Adrenal gland (tissue), 12 donors: Measurements from ENCODE around the gene CTCF. TPM values are rescaled to one million over a fixed set of nuclear protein-coding genes. Genes with fewer than 3 reads are reported as not detected.
A peak's percentile ranks its signal among the peaks of the same experiment; 100 is the strongest.

ENCODE experiments used
- DNase-seq, 7 donors: peaks; one replicate each; pipeline ENCODE4 v3.0.0-alpha.2; 2019 to 2020
- H3K27ac ChIP-seq, 5 donors: fragments of 200-600 bp; sonication (generic) in 4 of 5; 1 replicate in 3 of 5; 2 replicates in 2 of 5; pipeline versions ENCODE4 v1.5.1 to v1.8.0; 2016 to 2020; ENCODE audit warnings: mild to moderate bottlenecking in 1 of 5
- H3K27me3 ChIP-seq: fragments of 200-600 bp; 2 replicates; pipeline ENCODE4 v1.8.0; 2021
- H3K36me3 ChIP-seq, 2 donors: fragments of 200-600 bp; replicated peaks in 1 of 2; 1 replicate in 1 of 2; 2 replicates in 1 of 2; pipeline versions ENCODE4 v1.5.1 to v1.8.0; 2018 to 2022
- H3K4me1 ChIP-seq, 2 donors: fragments of 200-600 bp; replicated peaks in 1 of 2; 1 replicate in 1 of 2; 2 replicates in 1 of 2; pipeline versions ENCODE4 v1.5.1 to v1.8.0; 2018 to 2021
- H3K4me3 ChIP-seq, 4 donors: fragments of 200-600 bp; sonication (generic) in 3 of 4; one replicate each; pipeline ENCODE4 v1.5.1; 2016 to 2018
- H3K9me3 ChIP-seq, 3 donors: fragments of 200-600 bp; sonication (generic) in 1 of 3; replicated peaks in 1 of 3; 1 replicate in 2 of 3; 2 replicates in 1 of 3; pipeline versions ENCODE4 v1.5.1 to v1.8.0; 2016 to 2021
- CTCF ChIP-seq, 6 experiments: fragments of 450-650 bp in 4 of 6; fragments of 200-600 bp in 2 of 6; sonication (generic) in 1 of 6; IDR thresholded peaks; 1 replicate in 5 of 6; 2 replicates in 1 of 6; pipeline versions ENCODE4 v1.5.1 to v1.8.0; 2016 to 2021; ENCODE audit warnings: antibody characterized with exemption in 6 of 6, mild to moderate bottlenecking in 2 of 6, moderate library complexity in 1 of 6
- POLR2A ChIP-seq, 2 donors: fragments of 450-650 bp; IDR thresholded peaks; one replicate each; pipeline ENCODE4 v1.6.1; 2017; ENCODE audit warnings: antibody characterized with exemption in 2 of 2, mild to moderate bottlenecking in 2 of 2, moderate library complexity in 1 of 2
- WGBS, 4 donors: extraction: QIAGEN DNeasy Blood & Tissue Kit in 2 of 4; methylation state at CpG; one replicate each; pipeline versions ENCODE4 v1.1.5 to v1.1.7; 2013 to 2017; 5-methylcytosine and 5-hydroxymethylcytosine counted together
- intact Hi-C, 2 donors: fragments of 100-400 bp; cut with DNase I; formaldehyde crosslinking; loops; one replicate each; pipeline versions ENCODE4 v1.14.1 to v1.15.0; 2022 to 2023
- polyA plus RNA-seq, 3 donors: library from polyadenylated mRNA; stranded (reverse); fragments of 200-250 nt in 2 of 3; fragments of 350-450 nt in 1 of 3; fragmentation: Illumina TruSeq in 1 of 3; extraction: RNeasy Lipid Tissue Mini Kit (QIAGEN cat#74804) in 1 of 3; gene quantifications; one replicate each; pipeline ENCODE4 v1.2.3, GENCODE V29; 2013 to 2014
- total RNA-seq, 9 donors: library from RNA; depleted of rRNA in 4 of 9; stranded (reverse); fragments of >200 nt in 4 of 9; fragments of 120-200 nt in 1 of 9; fragmentation: NEBNext Ultra II Directional in 1 of 9; extraction: Animal tissue kit (Norgen Biotek cat#: 25700) in 1 of 9; gene quantifications; one replicate each; pipeline versions ENCODE4 v1.1.0 to v1.2.4, GENCODE V29; 2013 to 2023
- donor health status: healthy with polysubstance abuse.
- donor health status: Bipolar disorder and iron deficiency.
- donor health status: DM: yes; HTN: yes; CAD: no.
- donor health status: DM: no; HTN: no; CAD: no.
- donor health status: DM: no; HTN: no; CAD: no.
- donor health status: DM: yes; HTN: yes; CAD: no.

The CTCF gene
- total and polyA plus RNA-seq, 12 donors, result 18.4 to 53.5 (median 29.9) TPM

- TF ChIP-seq POLR2A (IDR thresholded peaks at IDR 0.05) (no peak), CTCF (IDR thresholded peaks at IDR 0.05) (no peak)
- Histone ChIP-seq H3K27me3 (no peaks in the 10 kb centered on the region), H3K9me3 (no peaks in the 10 kb centered on the region), H3K4me3 (peak overlapping the region in 3 of 4 donors; percentile 65 to 86 (median 73)), H3K36me3 (peaks cover 0 to 10% of the 10 kb centered on the region in 2 donors), H3K4me1 (peaks cover 10 to 29% of the 10 kb centered on the region in 2 donors), H3K27ac (peak overlapping the region in 3 of 5 donors; percentile 85 to 91 (median 87))
- peak in 6 of 7 donors; percentile 54 to 71 (median 64) for DNase-seq
- 0 to 4% (median 1%) methylated on average over 9 to 46 of the region's 46 CpGs for WGBS, 4 donors
- intact Hi-C loops, result loop anchor here in 1 of 2 donors (5.0 kb wide), 1 partner anchor 136 kb away; no protein-coding TSS in a partner anchor
Observed at GRCh38 chr16:67666032-67666551, 103.8 kb downstream of the CTCF start.

- H3K4me3 ChIP-seq, result peak within 1 kb of the TSS; percentile 53 to 86 (median 69)
- peak within 1 kb of the TSS; percentile 77 to 91 (median 85) for H3K27ac ChIP-seq
- peak; percentile 82 to 91 (median 86) for DNase-seq
- intact Hi-C loops, result loop anchor here in 1 of 2 donors (5.0 kb wide), 1 partner anchor 135 kb away; no protein-coding TSS in a partner anchor
- H3K9me3 ChIP-seq, result no peaks in the 10 kb centered on the region
- H3K36me3 ChIP-seq, result peaks cover 0 to 10% of the 10 kb centered on the region in 2 donors
- H3K4me1 ChIP-seq, result peaks cover 10 to 23% of the 10 kb centered on the region in 2 donors
- TF ChIP-seq POLR2A (IDR thresholded peaks at IDR 0.05) (no peak), CTCF (IDR thresholded peaks at IDR 0.05) (no peak)
- H3K27me3 ChIP-seq, result no peaks in the 10 kb centered on the region
- 0 to 27% (median 5%) methylated on average over 2 to 78 of the region's 78 CpGs for WGBS, 4 donors
Observed at GRCh38 chr16:67666559-67667452, 104.5 kb downstream of the CTCF start, which contains the start of the genes C16orf86 and ENKD1. TSS of gene C16orf86 (plus strand) at chr16:67666814. CDS start at chr16:67666971, 157 bp downstream. TSS of gene ENKD1 (minus strand) at chr16:67666750. CDS start at chr16:67666442, 308 bp downstream.

- no peak for DNase-seq
- Histone ChIP-seq H3K9me3 (no peaks in the 10 kb centered on the region), H3K27me3 (no peaks in the 10 kb centered on the region), H3K4me1 (peaks cover 10 to 27% of the 10 kb centered on the region in 2 donors), H3K4me3 (peak overlapping the region in 2 of 4 donors; percentile 65 to 86), H3K36me3 (peaks cover 0 to 8% of the 10 kb centered on the region in 2 donors), H3K27ac (peak overlapping the region; percentile 77 to 91 (median 85))
- no peak for TF ChIP-seq POLR2A (IDR thresholded peaks at IDR 0.05)
- no peak for TF ChIP-seq CTCF (IDR thresholded peaks at IDR 0.05)
- intact Hi-C loops, result loop anchor here in 1 of 2 donors (5.0 kb wide), 1 partner anchor 135 kb away; no protein-coding TSS in a partner anchor
- 20 to 44% (median 39%) methylated on average over 2 to 10 of the region's 10 CpGs for WGBS, 4 donors
Observed at GRCh38 chr16:67667453-67667816, 105.1 kb downstream of the CTCF start.
